Neuronal stem cell (in vitro differentiated cells): ENCODE data around the gene KCNE2.
"Not testable (repeated sequence)": the region's sequence is repeated elsewhere in the genome, so short reads cannot be mapped to it uniquely, and the experiment has no call there.

Source experiments
- DNase-seq: peaks from one replicate; pipeline ENCODE4 v3.0.0-alpha.2; 2013; ENCODE audit warnings: low spot score
- H2AFZ ChIP-seq: one replicate; pipeline ENCODE4 v1.6.1; 2013; ENCODE audit warnings: mild to moderate bottlenecking, low read length, inconsistent platforms
- H2AK5ac ChIP-seq: 2 replicates; pipeline ENCODE4 v1.6.1; 2013; ENCODE audit warnings: low read depth, mild to moderate bottlenecking, inconsistent platforms, low read length, moderate library complexity, mixed read lengths
- H2BK120ac ChIP-seq: 2 replicates; pipeline ENCODE4 v1.6.1; 2013; ENCODE audit warnings: low read depth, mild to moderate bottlenecking, inconsistent platforms, low read length, moderate library complexity, mixed read lengths
- H2BK12ac ChIP-seq: one replicate; pipeline ENCODE4 v1.6.1; 2013; ENCODE audit warnings: low read length, inconsistent platforms
- H2BK15ac ChIP-seq: 2 replicates; pipeline ENCODE4 v1.6.1; 2013; ENCODE audit warnings: mild to moderate bottlenecking, low read length, inconsistent platforms, mixed read lengths
- H2BK5ac ChIP-seq: one replicate; pipeline ENCODE4 v1.6.1; 2013; ENCODE audit warnings: inconsistent platforms, mild to moderate bottlenecking, low read length, moderate library complexity
- H3K14ac ChIP-seq: one replicate; pipeline ENCODE4 v1.6.1; 2013; ENCODE audit warnings: low read length, inconsistent platforms
- H3K18ac ChIP-seq: 2 replicates; pipeline ENCODE4 v1.6.1; 2013; ENCODE audit warnings: low read length, inconsistent platforms
- H3K23ac ChIP-seq: 2 replicates; pipeline ENCODE4 v1.6.1; 2013; ENCODE audit warnings: low read depth, mild to moderate bottlenecking, mixed read lengths, low read length, inconsistent platforms; ENCODE audit not compliant: poor library complexity
- H3K27ac ChIP-seq: replicated peaks from 3 replicates; pipeline ENCODE4 v1.5.1; 2013; ENCODE audit warnings: low read length, inconsistent platforms
- H3K27me3 ChIP-seq, 3 experiments: 2 replicates each; pipeline ENCODE4 v1.6.1; 2013; ENCODE audit warnings: low read length in 3 of 3, mild to moderate bottlenecking in 2 of 3, inconsistent platforms in 1 of 3, low read depth in 1 of 3, mixed read lengths in 1 of 3, moderate library complexity in 1 of 3; ENCODE audit not compliant: control insufficient read depth in 3 of 3, insufficient read depth in 3 of 3
- H3K36me3 ChIP-seq, 2 donors: replicated peaks in 1 of 2; 2 replicates each; pipeline ENCODE4 v1.6.1; 2013; ENCODE audit warnings: low read length in 2 of 2; ENCODE audit not compliant: control insufficient read depth in 2 of 2, insufficient read depth in 2 of 2
- H3K4ac ChIP-seq: 2 replicates; pipeline ENCODE4 v1.6.1; 2013; ENCODE audit warnings: inconsistent platforms, mild to moderate bottlenecking, low read length, moderate library complexity
- H3K4me1 ChIP-seq, 2 donors: 1 replicate in 1 of 2; 2 replicates in 1 of 2; pipeline ENCODE4 v1.6.1; 2013; ENCODE audit warnings: low read length in 2 of 2, low read depth in 1 of 2; ENCODE audit not compliant: control insufficient read depth in 2 of 2, insufficient read depth in 1 of 2
- H3K4me2 ChIP-seq: one replicate; pipeline ENCODE4 v1.6.1; 2013; ENCODE audit warnings: mild to moderate bottlenecking, low read length, inconsistent platforms; ENCODE audit not compliant: insufficient read depth, poor library complexity, severe bottlenecking
- H3K4me3 ChIP-seq, 2 donors: 2 replicates each; pipeline ENCODE4 v1.5.1; 2013; ENCODE audit warnings: low read length in 2 of 2, mild to moderate bottlenecking in 2 of 2, inconsistent platforms in 1 of 2, moderate library complexity in 1 of 2
- H3K79me1 ChIP-seq: one replicate; pipeline ENCODE4 v1.6.1; 2013; ENCODE audit warnings: low read depth, mild to moderate bottlenecking, inconsistent platforms, low read length, moderate library complexity
- H3K9ac ChIP-seq: one replicate; pipeline ENCODE4 v1.6.1; 2013; ENCODE audit warnings: mild to moderate bottlenecking, low read depth, low read length, inconsistent platforms; ENCODE audit not compliant: poor library complexity
- H3K9me3 ChIP-seq, 2 donors: replicated peaks in 1 of 2; 2 replicates each; pipeline versions ENCODE3 to v1.6.1; 2013; ENCODE audit warnings: low read length in 2 of 2, mild to moderate bottlenecking in 2 of 2, inconsistent platforms in 1 of 2, low read depth in 1 of 2, mixed read lengths in 1 of 2, moderate library complexity in 1 of 2; ENCODE audit not compliant: control insufficient read depth in 2 of 2, insufficient read depth in 1 of 2
- H4K8ac ChIP-seq: one replicate; pipeline ENCODE4 v1.6.1; 2013; ENCODE audit warnings: low read depth, mild to moderate bottlenecking, inconsistent platforms, low read length, moderate library complexity
- H4K91ac ChIP-seq: one replicate; pipeline ENCODE4 v1.6.1; 2013; ENCODE audit warnings: low read length, low read depth, mild to moderate bottlenecking, inconsistent platforms; ENCODE audit not compliant: poor library complexity
- WGBS, 2 donors: extraction: QIAGEN DNeasy Blood & Tissue Kit; methylation state at CpG; one replicate each; pipeline ENCODE4 v1.1.7; 2013; ENCODE audit warnings: missing lambda C conversion rate in 2 of 2, mixed read lengths in 1 of 2; ENCODE audit not compliant: insufficient read length in 2 of 2, insufficient replicate concordance in 1 of 2; ENCODE audit errors: extremely low coverage in 2 of 2; 5-methylcytosine and 5-hydroxymethylcytosine counted together

KCNE2 gene

GRCh38 chr21:34367320-34367935 is 3.6 kb downstream of the KCNE2 start:
- Histone ChIP-seq H2BK5ac (no peak overlapping the region), H3K4me2 (no peak overlapping the region), H4K8ac (no peak overlapping the region), H2BK120ac (no peak overlapping the region), H3K18ac (no peak overlapping the region), H3K27ac (no peak overlapping the region), H2BK12ac (no peak overlapping the region), H3K27me3 (no peaks in the 10 kb centered on the region), H3K4ac (no peak overlapping the region), H3K4me1 (peaks cover 2 to 7% of the 10 kb centered on the region in 2 donors), H3K9me3 (no peaks in the 10 kb centered on the region), H3K4me3 (no peak overlapping the region), H3K36me3 (no peaks in the 10 kb centered on the region), H4K91ac (no peak overlapping the region), H3K79me1 (no peaks in the 10 kb centered on the region), H3K9ac (no peak overlapping the region), H2AFZ (peak overlapping the region; percentile 55), H3K14ac (no peak overlapping the region), H3K23ac (no peak overlapping the region), H2AK5ac (peak overlapping the region; percentile 24), H2BK15ac (no peak overlapping the region)
- DNase-seq = no peak
- WGBS, 2 donors = no CpG with 5 or more reads among the region's 3 CpGs

DNA sequence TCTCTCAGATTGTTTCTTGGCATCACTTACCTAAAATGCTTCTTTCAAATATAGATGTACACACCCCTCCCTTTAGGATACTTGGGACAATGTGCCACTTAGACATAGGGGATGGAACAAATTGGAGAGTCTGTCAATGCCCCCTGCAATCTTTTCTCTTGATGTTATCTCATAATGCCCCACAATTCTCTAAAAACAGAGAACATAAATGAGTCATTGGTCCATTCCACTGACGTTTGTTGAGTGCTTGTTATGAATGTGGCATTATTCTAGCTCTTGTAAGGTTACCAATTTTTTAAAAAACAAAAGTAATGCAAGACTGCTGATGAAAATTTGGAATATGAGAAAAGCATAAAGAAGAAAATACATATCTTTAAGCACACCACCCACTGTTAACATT is 5.9 kb downstream of the KCNE2 start:
- no CpG with 5 or more reads among the region's 1 CpG for WGBS, 2 donors
- no peak overlapping the region for H2AFZ ChIP-seq

GRCh38 chr21:34372321-34372720 is 8.5 kb downstream of the KCNE2 start:
- H3K4me1 ChIP-seq = peaks cover 2 to 3% of the 10 kb centered on the region in 2 donors
- H3K27me3 ChIP-seq = no peaks in the 10 kb centered on the region
- no peak overlapping the region for H3K4ac ChIP-seq
- peak overlapping the region; percentile 52 for H3K23ac ChIP-seq
- H3K36me3 ChIP-seq = no peaks in the 10 kb centered on the region
- H3K9ac ChIP-seq = no peak overlapping the region
- H3K18ac ChIP-seq = peak overlapping the region; percentile 35
- no peak overlapping the region for H3K4me2 ChIP-seq
- no peak overlapping the region for H4K8ac ChIP-seq
- no peak overlapping the region for H2BK5ac ChIP-seq
- no peak overlapping the region for H3K14ac ChIP-seq
- no peak overlapping the region for H2BK15ac ChIP-seq
- no peak overlapping the region for H3K4me3 ChIP-seq
- no peaks in the 10 kb centered on the region for H3K9me3 ChIP-seq
- no peak overlapping the region for H2AFZ ChIP-seq
- no peaks in the 10 kb centered on the region for H3K79me1 ChIP-seq
- H3K27ac ChIP-seq = no peak overlapping the region
- WGBS, 2 donors = no CpG with 5 or more reads among the region's 5 CpGs
- no peak overlapping the region for H4K91ac ChIP-seq
- H2BK12ac ChIP-seq = no peak overlapping the region
- DNase-seq = no peak
- H2BK120ac ChIP-seq = no peak overlapping the region
- no peak overlapping the region for H2AK5ac ChIP-seq

More for the DNA sequence above, 5.9 kb downstream of the KCNE2 start:
- Histone ChIP-seq H3K4me1 (peaks cover 2 to 6% of the 10 kb centered on the region in 2 donors), H2AK5ac (no peak overlapping the region), H2BK15ac (no peak overlapping the region), H3K23ac (no peak overlapping the region), H2BK12ac (no peak overlapping the region), H4K91ac (no peak overlapping the region), H3K27ac (no peak overlapping the region), H3K9me3 (no peaks in the 10 kb centered on the region), H3K36me3 (no peaks in the 10 kb centered on the region), H2BK120ac (no peak overlapping the region), H3K4me3 (no peak overlapping the region), H3K4ac (no peak overlapping the region), H4K8ac (no peak overlapping the region), H3K27me3 (no peaks in the 10 kb centered on the region), H2BK5ac (no peak overlapping the region), H3K9ac (no peak overlapping the region), H3K4me2 (no peak overlapping the region), H3K14ac (no peak overlapping the region), H3K79me1 (no peaks in the 10 kb centered on the region), H3K18ac (no peak overlapping the region)
- DNase-seq = no peak

DNA sequence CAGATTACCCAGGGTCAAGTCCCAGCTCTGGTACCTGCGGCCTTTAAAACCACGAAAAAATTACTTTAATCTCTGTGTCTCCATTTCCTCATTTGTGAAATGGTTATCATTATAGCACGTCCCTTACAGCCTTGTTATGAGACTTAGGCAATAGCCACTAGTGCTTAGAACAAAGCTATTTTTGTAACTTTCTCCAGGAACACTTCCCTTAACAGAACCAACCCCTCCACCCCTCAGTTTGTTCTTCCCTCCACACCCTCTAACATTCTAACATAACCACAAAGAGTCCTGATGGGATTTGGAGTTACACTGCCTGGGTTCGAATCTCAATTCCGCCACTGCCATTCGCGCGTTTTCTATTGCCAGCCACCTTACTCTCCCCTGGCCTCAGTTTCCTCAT is 10.7 kb downstream of the KCNE2 start:
- not testable (repeated sequence) for H4K8ac ChIP-seq, H3K18ac ChIP-seq, H4K91ac ChIP-seq, H3K9me3 ChIP-seq, H3K27me3 ChIP-seq, H2BK15ac ChIP-seq, H3K14ac ChIP-seq, H3K9ac ChIP-seq, H3K36me3 ChIP-seq, H3K23ac ChIP-seq, H2BK120ac ChIP-seq, H2AK5ac ChIP-seq, H2BK12ac ChIP-seq, DNase-seq, H2AFZ ChIP-seq, H3K79me1 ChIP-seq, H3K27ac ChIP-seq, H3K4me3 ChIP-seq, H3K4ac ChIP-seq, H3K4me2 ChIP-seq, H2BK5ac ChIP-seq, H3K4me1 ChIP-seq
- no CpG with 5 or more reads among the region's 8 CpGs for WGBS, 2 donors
